Nephron progenitor cell (in vitro differentiated cells): Measurements from ENCODE around the gene SLC38A10.
A peak's percentile ranks its signal among the peaks of the same experiment; 100 is the strongest.

Source experiments
- DNase-seq: peaks from one replicate; pipeline ENCODE4 v3.0.0; 2021
- H3K27ac Mint-ChIP-seq: 2 replicates; pipeline ENCODE4 v1.8.0; 2021; ENCODE audit warnings: mild to moderate bottlenecking, moderate library complexity, mixed read lengths
- H3K27me3 Mint-ChIP-seq: 2 replicates; pipeline ENCODE4 v1.8.0; 2021; ENCODE audit warnings: mild to moderate bottlenecking, low read depth, mixed read lengths; ENCODE audit not compliant: poor library complexity
- H3K36me3 Mint-ChIP-seq: 2 replicates; pipeline ENCODE4 v1.8.0; 2021; ENCODE audit warnings: low read depth, mixed read lengths
- H3K4me1 Mint-ChIP-seq: 2 replicates; pipeline ENCODE4 v1.8.0; 2021; ENCODE audit warnings: mixed read lengths
- H3K4me3 Mint-ChIP-seq: 2 replicates; pipeline ENCODE4 v1.8.0; 2021; ENCODE audit warnings: mild to moderate bottlenecking, moderate library complexity, mixed read lengths
- H3K9me3 Mint-ChIP-seq: 2 replicates; pipeline ENCODE4 v1.8.0; 2021; ENCODE audit warnings: mild to moderate bottlenecking, moderate library complexity, mixed read lengths
- TF ChIP-seq, protein P1 (sequence below): fragments of 200-600 bp; sonication (generic); IDR thresholded peaks from 2 replicates; pipeline ENCODE4 v1.5.0; 2021; ENCODE audit warnings: antibody characterized with exemption

SLC38A10 gene

DNA sequence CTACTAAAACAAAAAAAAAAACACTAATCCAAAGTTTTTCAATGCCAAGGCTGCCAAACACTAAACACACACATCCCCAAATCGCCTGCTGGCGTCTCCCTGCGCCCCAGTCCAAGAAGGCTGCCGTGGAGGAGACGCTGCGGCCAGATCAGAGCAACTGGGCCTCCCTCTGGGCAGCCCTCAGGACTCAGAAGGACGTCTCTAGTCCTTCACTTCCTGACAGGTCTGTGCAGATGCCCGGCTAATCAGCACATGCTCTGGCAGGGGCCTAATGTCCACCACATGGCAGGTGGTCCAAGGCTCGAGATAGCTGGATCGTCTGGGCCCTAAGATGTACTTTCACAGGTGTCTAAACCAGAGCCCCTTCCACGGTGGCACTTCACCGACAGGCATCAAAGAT is 2.7 kb downstream of the SLC38A10 start:
- Mint-ChIP-seq H3K36me3 (peaks cover 11% of the 10 kb centered on the region), H3K4me1 (peaks cover 31% of the 10 kb centered on the region), H3K9me3 (no peaks in the 10 kb centered on the region), H3K27ac (no peak overlapping the region), H3K27me3 (peaks cover 10% of the 10 kb centered on the region), H3K4me3 (no peak overlapping the region)
- TF ChIP-seq, protein P1, sequence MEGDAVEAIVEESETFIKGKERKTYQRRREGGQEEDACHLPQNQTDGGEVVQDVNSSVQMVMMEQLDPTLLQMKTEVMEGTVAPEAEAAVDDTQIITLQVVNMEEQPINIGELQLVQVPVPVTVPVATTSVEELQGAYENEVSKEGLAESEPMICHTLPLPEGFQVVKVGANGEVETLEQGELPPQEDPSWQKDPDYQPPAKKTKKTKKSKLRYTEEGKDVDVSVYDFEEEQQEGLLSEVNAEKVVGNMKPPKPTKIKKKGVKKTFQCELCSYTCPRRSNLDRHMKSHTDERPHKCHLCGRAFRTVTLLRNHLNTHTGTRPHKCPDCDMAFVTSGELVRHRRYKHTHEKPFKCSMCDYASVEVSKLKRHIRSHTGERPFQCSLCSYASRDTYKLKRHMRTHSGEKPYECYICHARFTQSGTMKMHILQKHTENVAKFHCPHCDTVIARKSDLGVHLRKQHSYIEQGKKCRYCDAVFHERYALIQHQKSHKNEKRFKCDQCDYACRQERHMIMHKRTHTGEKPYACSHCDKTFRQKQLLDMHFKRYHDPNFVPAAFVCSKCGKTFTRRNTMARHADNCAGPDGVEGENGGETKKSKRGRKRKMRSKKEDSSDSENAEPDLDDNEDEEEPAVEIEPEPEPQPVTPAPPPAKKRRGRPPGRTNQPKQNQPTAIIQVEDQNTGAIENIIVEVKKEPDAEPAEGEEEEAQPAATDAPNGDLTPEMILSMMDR = no peak
- no peak for DNase-seq

DNA sequence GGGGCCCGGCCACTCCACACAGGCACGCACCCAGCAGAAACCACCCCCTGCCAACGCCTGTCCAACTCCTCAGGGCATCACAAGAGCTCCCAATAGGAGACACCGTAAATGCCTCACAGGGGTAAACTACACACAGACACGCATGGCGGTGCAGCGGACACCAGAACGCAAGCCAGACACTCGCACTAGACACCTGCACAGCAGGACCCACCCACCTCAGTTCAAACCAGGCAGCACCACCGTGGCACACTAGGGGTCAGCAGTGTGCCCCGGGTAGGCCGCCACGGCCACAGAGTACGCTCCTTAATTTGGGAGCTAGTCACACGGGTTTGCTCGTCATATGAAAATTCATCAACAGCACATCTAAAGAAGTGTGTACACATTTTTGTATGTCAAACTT is 3.4 kb downstream of the SLC38A10 start:
- H3K27me3 Mint-ChIP-seq = peaks cover 6% of the 10 kb centered on the region
- peak; percentile 72 for DNase-seq
- H3K27ac Mint-ChIP-seq = no peak overlapping the region
- TF ChIP-seq, protein P1 = peak; percentile 73
- peaks cover 37% of the 10 kb centered on the region for H3K4me1 Mint-ChIP-seq
- no peaks in the 10 kb centered on the region for H3K9me3 Mint-ChIP-seq
- peaks cover 11% of the 10 kb centered on the region for H3K36me3 Mint-ChIP-seq
- H3K4me3 Mint-ChIP-seq = no peak overlapping the region

DNA sequence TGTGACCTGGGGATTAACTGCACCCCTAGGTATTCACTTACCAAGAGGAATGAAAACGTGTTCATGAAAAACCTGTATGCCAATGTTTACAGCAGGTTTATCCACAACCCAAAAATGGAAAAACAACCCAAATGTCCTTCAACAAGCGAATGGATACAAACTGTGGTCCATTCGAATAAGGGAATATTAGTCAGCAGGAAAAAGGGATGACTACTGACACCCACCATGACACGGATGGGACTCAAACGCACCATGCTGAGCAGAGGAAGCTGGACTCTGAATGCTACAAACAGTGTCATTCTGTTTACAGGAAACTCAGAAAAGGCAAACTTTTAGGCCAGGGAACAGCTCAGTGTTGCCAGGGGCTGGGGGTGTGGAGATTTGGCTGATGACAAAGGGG is 4.9 kb downstream of the SLC38A10 start:
- Mint-ChIP-seq H3K36me3 (peaks cover 11% of the 10 kb centered on the region), H3K4me1 (peaks cover 40% of the 10 kb centered on the region), H3K27me3 (no peaks in the 10 kb centered on the region), H3K4me3 (no peak overlapping the region), H3K9me3 (no peaks in the 10 kb centered on the region), H3K27ac (no peak overlapping the region)
- TF ChIP-seq, protein P1 = no peak
- DNase-seq = no peak

DNA sequence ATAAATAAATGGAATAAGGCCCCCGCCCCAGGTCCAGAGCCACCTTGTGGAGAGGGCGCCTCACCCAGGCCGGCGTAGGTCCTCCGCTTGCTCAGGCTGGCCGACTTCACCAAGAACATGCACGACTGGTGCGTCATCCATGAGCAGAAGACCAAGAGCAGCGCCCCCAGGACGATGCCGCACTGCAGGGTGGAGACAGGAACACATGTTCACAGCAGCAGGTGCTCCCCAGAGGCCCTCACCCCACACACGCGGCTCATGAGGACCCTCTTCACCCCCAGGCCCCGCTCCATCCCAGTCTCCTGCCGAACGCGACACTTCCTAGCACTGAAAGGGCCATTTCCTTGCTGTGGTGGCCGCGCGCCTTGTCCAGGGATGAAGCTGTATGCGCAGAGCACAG is 5.5 kb downstream of the SLC38A10 start:
- Mint-ChIP-seq H3K36me3 (peaks cover 11% of the 10 kb centered on the region), H3K27ac (no peak overlapping the region), H3K27me3 (no peaks in the 10 kb centered on the region), H3K4me3 (no peak overlapping the region), H3K4me1 (peaks cover 44% of the 10 kb centered on the region), H3K9me3 (no peaks in the 10 kb centered on the region)
- TF ChIP-seq, protein P1 = no peak
- no peak for DNase-seq

DNA sequence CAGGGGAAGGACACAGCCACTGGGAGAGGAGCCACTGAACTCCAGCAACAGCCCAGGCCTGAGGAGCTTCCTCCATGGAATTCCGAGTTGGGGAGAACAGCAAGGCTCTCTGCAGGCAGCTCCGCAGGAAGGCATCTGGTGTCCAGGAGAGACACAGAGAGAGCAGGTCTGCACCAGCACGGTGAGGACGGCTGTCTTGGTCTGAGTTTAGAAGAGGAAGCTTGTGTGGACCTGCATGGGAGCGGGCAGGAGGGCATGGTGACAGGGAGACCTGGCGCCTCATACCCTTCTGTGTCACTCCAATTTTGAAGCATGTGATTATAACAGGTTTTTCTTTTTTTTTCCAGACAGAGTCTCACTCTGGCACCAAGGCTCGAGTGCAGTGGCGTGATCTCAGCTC is 6.4 kb downstream of the SLC38A10 start:
- no peak overlapping the region for H3K4me3 Mint-ChIP-seq
- no peak for DNase-seq
- peaks cover under 1% of the 10 kb centered on the region for H3K27me3 Mint-ChIP-seq
- H3K36me3 Mint-ChIP-seq = peaks cover 11% of the 10 kb centered on the region
- TF ChIP-seq, protein P1 = no peak
- no peaks in the 10 kb centered on the region for H3K9me3 Mint-ChIP-seq
- H3K27ac Mint-ChIP-seq = no peak overlapping the region
- H3K4me1 Mint-ChIP-seq = peaks cover 40% of the 10 kb centered on the region

DNA sequence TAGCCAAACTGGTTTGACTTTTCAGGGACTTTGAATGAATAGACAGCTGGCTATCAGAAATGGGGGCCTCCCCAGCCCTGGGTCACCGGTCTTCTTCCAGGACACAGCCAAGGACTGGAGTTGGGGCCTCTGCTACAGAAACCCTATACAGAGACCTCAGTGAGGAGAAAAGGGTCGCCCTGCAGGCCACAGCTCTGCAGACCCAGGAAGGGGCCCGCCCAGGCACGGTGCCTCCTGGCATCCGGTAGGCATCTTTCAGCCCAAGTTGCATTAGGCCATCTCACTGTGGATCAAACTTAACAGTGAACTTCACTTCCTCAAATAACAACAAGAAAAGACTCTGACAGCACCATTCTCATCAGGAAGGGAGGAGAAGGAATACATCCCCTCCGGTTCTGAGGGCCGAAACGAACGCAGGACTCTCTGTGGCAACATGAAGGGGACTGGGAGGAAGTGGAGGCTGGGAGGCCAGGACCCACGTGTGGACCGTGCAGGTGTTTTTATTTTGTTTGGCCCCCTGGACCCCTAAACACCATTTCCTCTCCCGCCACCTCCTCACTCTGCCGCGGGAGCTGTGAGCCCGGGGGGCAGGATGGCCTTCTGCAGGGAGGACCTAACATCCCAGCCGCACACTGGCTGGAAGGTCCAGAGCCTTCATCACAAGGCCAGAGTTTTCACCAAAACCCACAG is 7.2 kb downstream of the SLC38A10 start:
- no peak overlapping the region for H3K27ac Mint-ChIP-seq
- H3K36me3 Mint-ChIP-seq = peaks cover 11% of the 10 kb centered on the region
- TF ChIP-seq, protein P1 = no peak
- no peak for DNase-seq
- peaks cover 39% of the 10 kb centered on the region for H3K4me1 Mint-ChIP-seq
- H3K4me3 Mint-ChIP-seq = no peak overlapping the region
- H3K9me3 Mint-ChIP-seq = no peaks in the 10 kb centered on the region
- H3K27me3 Mint-ChIP-seq = peaks cover 3% of the 10 kb centered on the region
